ENCODE data around the gene ADAMTS13.

GRCh38 chr9:133423216-133423615, 1.0 kb downstream of the ADAMTS13 start:
- TF ChIP-seq, protein P1, sequence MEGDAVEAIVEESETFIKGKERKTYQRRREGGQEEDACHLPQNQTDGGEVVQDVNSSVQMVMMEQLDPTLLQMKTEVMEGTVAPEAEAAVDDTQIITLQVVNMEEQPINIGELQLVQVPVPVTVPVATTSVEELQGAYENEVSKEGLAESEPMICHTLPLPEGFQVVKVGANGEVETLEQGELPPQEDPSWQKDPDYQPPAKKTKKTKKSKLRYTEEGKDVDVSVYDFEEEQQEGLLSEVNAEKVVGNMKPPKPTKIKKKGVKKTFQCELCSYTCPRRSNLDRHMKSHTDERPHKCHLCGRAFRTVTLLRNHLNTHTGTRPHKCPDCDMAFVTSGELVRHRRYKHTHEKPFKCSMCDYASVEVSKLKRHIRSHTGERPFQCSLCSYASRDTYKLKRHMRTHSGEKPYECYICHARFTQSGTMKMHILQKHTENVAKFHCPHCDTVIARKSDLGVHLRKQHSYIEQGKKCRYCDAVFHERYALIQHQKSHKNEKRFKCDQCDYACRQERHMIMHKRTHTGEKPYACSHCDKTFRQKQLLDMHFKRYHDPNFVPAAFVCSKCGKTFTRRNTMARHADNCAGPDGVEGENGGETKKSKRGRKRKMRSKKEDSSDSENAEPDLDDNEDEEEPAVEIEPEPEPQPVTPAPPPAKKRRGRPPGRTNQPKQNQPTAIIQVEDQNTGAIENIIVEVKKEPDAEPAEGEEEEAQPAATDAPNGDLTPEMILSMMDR (conservative IDR thresholded peaks at IDR 0.05 in 1 of 2, IDR thresholded peaks at IDR 0.05 in 1 of 2; ENCODE audit: extremely low read depth in 1 of 2, insufficient read depth in 1 of 2, low read depth in 1 of 2, low read length in 2 of 2), result no peak
- TF ChIP-seq EZH2 (IDR thresholded peaks at IDR 0.05; ENCODE audit: borderline replicate concordance, low read length), result no peak
